ENCODE data around the gene OR13F1. TPM values are rescaled to one million over a fixed set of nuclear protein-coding genes. Genes with fewer than 3 reads are reported as not detected.

Gene OR13F1
- total RNA-seq, 1 experiment from 2014 or later: not detected

DNA sequence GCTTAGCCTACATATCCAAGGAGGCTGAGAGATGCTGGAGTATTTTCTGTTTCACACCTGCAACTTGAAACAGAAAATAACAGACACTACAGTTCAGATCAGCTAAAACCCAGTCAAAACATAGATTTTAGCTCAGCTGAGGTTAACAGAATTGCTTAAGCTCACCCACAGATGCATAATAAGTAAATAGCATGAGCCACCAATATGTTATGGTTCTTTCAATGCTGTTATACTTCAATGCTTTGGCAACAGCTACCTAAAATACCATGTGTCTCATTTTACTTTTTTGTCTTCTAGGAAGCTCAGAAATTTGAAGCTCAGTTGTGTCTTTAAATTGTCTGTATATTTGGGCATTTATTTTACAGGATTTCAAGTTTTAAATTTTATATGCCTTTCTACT lies 35.8 kb upstream of the OR13F1 start:
- intact Hi-C loops (cut with micrococcal nuclease): no loop called here
- CTCF ChIA-PET: no interaction called here

More for the DNA sequence above, 35.8 kb upstream of the OR13F1 start:
- no peak overlapping the region for H2AFZ ChIP-seq (ENCODE audit: low read depth, low read length, poor library complexity, severe bottlenecking)
- DNase-seq (ENCODE audit: low read depth, low spot score) (no peak), ATAC-seq (no peak)
- H4K20me1 ChIP-seq (ENCODE audit: insufficient read depth): no peaks in the 10 kb centered on the region
- ChIA-PET RAD21 (ENCODE audit: low non-redundant PET in 1 of 2, low total read pairs in 2 of 2, uncharacterized antibody in 2 of 2, unreplicated experiment in 2 of 2) (no interaction called here), POLR2A (no interaction called here)
- no TSS peak for BruUV-seq (replicated peaks)
- no peaks in the 10 kb centered on the region for H3K27me3 ChIP-seq (ENCODE audit: insufficient read depth, low read length)
- H3K9ac ChIP-seq (ENCODE audit: low read length): no peak overlapping the region
- H3K9me2 ChIP-seq (ENCODE audit: insufficient read depth): no peaks in the 10 kb centered on the region
- no peaks in the 10 kb centered on the region for H3K9me3 ChIP-seq (ENCODE audit: control insufficient read depth in 1 of 2, insufficient read depth in 1 of 2, low read depth in 1 of 2, low read length in 2 of 2)
- H3K36me3 ChIP-seq (ENCODE audit: control insufficient read depth in 1 of 2, insufficient read depth in 2 of 2, low read length in 2 of 2): no peaks in the 10 kb centered on the region
- TF ChIP-seq POLR2AphosphoS5 (IDR thresholded peaks at IDR 0.05; ENCODE audit: low read depth, low read length) (no peak), ELF1 (IDR thresholded peaks at IDR 0.05; ENCODE audit: borderline replicate concordance, low read depth) (no peak), ZNF274 (IDR thresholded peaks at IDR 0.05; ENCODE audit: low read depth, low read length) (no peak), SP1 (IDR thresholded peaks at IDR 0.05; ENCODE audit: low read depth) (no peak), TCF7L2 (IDR thresholded peaks at IDR 0.05; ENCODE audit: borderline replicate concordance, extremely low read depth, insufficient read depth, insufficient read length) (no peak), POLR2A (IDR thresholded peaks at IDR 0.05; ENCODE audit: borderline replicate concordance, extremely low read depth, insufficient read depth, insufficient read length) (no peak), RAD21 (IDR thresholded peaks at IDR 0.05; ENCODE audit: low read depth) (no peak), FOSL1 (IDR thresholded peaks at IDR 0.05; ENCODE audit: low read depth) (no peak), YY1 (IDR thresholded peaks at IDR 0.05; ENCODE audit: extremely low read depth, insufficient replicate concordance, low read depth, low read length) (no peak), JUND (IDR thresholded peaks at IDR 0.05) (no peak), ZFX (IDR thresholded peaks at IDR 0.05) (no peak), SIN3A (IDR thresholded peaks at IDR 0.05; ENCODE audit: low read depth) (no peak), EZH2phosphoT487 (IDR thresholded peaks at IDR 0.05; ENCODE audit: borderline replicate concordance) (no peak)
- TF ChIP-seq, protein P1, sequence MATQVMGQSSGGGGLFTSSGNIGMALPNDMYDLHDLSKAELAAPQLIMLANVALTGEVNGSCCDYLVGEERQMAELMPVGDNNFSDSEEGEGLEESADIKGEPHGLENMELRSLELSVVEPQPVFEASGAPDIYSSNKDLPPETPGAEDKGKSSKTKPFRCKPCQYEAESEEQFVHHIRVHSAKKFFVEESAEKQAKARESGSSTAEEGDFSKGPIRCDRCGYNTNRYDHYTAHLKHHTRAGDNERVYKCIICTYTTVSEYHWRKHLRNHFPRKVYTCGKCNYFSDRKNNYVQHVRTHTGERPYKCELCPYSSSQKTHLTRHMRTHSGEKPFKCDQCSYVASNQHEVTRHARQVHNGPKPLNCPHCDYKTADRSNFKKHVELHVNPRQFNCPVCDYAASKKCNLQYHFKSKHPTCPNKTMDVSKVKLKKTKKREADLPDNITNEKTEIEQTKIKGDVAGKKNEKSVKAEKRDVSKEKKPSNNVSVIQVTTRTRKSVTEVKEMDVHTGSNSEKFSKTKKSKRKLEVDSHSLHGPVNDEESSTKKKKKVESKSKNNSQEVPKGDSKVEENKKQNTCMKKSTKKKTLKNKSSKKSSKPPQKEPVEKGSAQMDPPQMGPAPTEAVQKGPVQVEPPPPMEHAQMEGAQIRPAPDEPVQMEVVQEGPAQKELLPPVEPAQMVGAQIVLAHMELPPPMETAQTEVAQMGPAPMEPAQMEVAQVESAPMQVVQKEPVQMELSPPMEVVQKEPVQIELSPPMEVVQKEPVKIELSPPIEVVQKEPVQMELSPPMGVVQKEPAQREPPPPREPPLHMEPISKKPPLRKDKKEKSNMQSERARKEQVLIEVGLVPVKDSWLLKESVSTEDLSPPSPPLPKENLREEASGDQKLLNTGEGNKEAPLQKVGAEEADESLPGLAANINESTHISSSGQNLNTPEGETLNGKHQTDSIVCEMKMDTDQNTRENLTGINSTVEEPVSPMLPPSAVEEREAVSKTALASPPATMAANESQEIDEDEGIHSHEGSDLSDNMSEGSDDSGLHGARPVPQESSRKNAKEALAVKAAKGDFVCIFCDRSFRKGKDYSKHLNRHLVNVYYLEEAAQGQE (IDR thresholded peaks at IDR 0.05; ENCODE audit: low read depth): no peak
- TF ChIP-seq, protein P2, sequence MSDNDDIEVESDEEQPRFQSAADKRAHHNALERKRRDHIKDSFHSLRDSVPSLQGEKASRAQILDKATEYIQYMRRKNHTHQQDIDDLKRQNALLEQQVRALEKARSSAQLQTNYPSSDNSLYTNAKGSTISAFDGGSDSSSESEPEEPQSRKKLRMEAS (IDR thresholded peaks at IDR 0.05): no peak
- TF ChIP-seq, protein P3, sequence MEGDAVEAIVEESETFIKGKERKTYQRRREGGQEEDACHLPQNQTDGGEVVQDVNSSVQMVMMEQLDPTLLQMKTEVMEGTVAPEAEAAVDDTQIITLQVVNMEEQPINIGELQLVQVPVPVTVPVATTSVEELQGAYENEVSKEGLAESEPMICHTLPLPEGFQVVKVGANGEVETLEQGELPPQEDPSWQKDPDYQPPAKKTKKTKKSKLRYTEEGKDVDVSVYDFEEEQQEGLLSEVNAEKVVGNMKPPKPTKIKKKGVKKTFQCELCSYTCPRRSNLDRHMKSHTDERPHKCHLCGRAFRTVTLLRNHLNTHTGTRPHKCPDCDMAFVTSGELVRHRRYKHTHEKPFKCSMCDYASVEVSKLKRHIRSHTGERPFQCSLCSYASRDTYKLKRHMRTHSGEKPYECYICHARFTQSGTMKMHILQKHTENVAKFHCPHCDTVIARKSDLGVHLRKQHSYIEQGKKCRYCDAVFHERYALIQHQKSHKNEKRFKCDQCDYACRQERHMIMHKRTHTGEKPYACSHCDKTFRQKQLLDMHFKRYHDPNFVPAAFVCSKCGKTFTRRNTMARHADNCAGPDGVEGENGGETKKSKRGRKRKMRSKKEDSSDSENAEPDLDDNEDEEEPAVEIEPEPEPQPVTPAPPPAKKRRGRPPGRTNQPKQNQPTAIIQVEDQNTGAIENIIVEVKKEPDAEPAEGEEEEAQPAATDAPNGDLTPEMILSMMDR (IDR thresholded peaks at IDR 0.05 in 2 of 3, conservative IDR thresholded peaks at IDR 0.05 in 1 of 3; ENCODE audit: borderline replicate concordance in 1 of 3, insufficient read depth in 1 of 3, low read depth in 2 of 3, low read length in 2 of 3): no peak
- TF ChIP-seq, protein P4, sequence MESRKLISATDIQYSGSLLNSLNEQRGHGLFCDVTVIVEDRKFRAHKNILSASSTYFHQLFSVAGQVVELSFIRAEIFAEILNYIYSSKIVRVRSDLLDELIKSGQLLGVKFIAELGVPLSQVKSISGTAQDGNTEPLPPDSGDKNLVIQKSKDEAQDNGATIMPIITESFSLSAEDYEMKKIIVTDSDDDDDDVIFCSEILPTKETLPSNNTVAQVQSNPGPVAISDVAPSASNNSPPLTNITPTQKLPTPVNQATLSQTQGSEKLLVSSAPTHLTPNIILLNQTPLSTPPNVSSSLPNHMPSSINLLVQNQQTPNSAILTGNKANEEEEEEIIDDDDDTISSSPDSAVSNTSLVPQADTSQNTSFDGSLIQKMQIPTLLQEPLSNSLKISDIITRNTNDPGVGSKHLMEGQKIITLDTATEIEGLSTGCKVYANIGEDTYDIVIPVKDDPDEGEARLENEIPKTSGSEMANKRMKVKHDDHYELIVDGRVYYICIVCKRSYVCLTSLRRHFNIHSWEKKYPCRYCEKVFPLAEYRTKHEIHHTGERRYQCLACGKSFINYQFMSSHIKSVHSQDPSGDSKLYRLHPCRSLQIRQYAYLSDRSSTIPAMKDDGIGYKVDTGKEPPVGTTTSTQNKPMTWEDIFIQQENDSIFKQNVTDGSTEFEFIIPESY (IDR thresholded peaks at IDR 0.05; ENCODE audit: extremely low read depth, insufficient replicate concordance, low read length): no peak
- no peaks in the 10 kb centered on the region for H3K79me2 ChIP-seq (ENCODE audit: insufficient read depth, low read length)
- H3K4me1 ChIP-seq (ENCODE audit: control insufficient read depth in 1 of 2, insufficient read depth in 2 of 2, low read length in 2 of 2): no peaks in the 10 kb centered on the region
- H3K4me3 ChIP-seq (replicated peaks in 1 of 2; ENCODE audit: low read depth in 1 of 2, low read length in 2 of 2): no peak overlapping the region
- H3K27ac ChIP-seq (ENCODE audit: low read depth, low read length): no peak overlapping the region
- no peak overlapping the region for H3K4me2 ChIP-seq (ENCODE audit: low read length)
